CD4-positive, alpha-beta T cell treated with Interleukin-12 subunit alpha and Interleukin-12 subunit beta, for 1 hour (primary cell): ENCODE results near the gene FOXC1.

Experiments used
- DNase-seq: peaks from one replicate; pipeline ENCODE4 v3.0.0-alpha.2; 2020

The FOXC1 gene

GRCh38 chr6:1609648-1610496 is at the start of gene FOXC1:
FOXC1 (plus strand) TSS chr6:1609915; CDS start chr6:1610446, 531 bp downstream.
- DNase-seq, result peak; percentile 34

DNA sequence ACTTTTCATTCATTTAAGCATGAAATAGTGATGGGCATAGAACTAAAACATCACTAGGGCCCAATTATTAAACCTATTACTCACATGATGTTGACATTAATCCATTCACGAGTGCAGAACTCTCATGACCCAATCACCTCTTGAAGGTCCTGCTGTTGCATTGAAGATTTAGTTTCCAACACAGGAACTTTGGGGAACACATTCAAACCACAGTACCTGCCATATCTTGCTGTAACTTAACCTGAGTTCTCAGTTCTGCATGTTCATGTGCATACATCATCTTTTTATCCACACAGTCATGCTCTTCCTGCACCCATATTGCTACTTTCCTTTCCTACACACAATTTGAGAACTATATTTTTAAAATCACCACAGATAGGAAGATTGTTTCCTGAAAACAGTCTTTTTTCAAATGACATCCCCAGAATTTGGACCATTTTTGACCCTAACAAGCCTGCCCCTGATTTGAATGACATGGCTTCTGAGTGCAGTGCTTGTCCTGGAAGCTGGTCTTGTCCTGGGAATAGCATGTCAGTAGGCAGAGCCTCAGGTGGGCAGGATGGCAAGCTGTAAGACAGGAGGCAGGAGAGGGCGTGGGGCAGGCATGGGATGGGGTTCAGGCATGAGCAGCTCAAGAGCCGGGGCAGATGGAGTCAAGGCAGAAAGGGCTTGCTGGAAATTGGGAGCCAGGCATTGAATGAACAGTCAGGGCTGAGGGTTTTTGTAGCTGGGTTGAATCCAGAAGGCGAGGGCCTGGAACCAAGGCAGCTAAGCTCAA is 49.2 kb upstream of the FOXC1 start:
- DNase-seq, result no peak

DNA sequence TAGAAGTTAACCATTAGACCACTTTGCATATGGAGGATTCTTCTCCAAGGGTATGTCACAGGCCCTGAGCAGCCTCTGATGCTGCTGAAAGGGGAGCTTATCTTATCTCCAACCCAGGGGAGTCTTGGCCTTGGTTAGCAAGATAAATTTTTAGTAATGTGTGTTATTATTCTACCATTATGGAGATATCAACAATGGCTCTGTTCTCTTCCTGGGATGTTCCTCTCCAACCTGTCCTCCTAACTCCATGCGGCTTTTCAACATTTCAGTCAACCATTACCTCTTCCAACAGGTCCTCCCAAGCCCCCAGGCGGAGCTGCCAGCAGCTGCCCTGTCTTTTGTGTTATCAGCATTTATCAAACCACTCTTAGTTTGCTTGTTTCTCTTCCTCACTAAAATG is 48.4 kb upstream of the FOXC1 start:
- DNase-seq, result no peak

DNA sequence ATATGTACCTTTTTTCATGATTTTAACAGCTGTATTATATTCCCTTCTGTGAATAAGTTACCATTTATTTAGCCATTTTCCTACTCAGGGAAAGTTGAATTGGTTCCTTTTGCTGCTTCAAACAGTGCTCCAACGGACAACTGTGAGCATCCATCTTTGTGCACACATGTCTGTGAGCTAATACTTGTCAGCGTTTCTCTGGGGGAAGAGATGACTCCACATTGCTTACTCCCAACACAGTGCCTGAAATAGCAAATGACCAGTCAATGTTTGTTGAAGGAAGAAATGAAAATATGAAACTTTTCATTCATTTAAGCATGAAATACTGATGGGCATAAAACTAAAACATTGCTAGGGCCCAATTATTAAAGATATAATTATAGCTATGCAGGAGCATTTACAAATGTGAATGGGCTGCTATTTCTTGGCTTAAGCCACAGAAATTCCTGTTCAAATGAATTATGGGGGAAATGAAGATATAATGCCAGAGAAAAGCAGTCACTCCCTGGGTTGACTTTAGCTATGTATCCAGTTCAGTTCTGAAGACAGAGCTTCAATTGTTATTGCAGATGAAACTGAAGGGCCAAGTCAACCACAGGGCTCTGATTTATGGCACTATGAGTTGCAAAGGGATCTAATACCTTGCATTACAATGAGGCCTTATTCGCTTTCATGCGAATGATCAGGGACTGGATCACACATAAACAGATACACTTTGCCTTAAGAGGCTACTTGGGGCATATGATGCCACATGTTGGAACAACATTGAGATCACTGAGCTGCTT is 47.4 kb upstream of the FOXC1 start:
- DNase-seq, result no peak

DNA sequence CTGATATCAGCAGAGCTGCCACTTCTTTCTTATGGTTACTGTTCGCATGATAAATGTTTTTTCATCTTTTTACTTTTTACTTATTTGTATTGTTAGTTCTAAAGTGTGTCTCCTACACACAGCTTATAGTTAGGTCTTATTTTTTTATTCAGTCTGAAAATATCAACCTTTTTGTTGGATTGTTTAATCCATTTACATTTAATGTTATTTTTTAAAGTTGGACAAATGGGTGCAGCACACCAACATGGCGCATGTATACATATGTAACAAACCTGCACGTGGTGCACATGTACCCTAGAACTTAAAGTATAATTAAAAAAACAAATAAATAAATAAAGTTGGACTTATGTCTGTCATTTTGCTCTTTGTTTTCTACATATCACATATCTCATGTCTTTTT is 40.3 kb upstream of the FOXC1 start:
- DNase-seq, result no peak

DNA sequence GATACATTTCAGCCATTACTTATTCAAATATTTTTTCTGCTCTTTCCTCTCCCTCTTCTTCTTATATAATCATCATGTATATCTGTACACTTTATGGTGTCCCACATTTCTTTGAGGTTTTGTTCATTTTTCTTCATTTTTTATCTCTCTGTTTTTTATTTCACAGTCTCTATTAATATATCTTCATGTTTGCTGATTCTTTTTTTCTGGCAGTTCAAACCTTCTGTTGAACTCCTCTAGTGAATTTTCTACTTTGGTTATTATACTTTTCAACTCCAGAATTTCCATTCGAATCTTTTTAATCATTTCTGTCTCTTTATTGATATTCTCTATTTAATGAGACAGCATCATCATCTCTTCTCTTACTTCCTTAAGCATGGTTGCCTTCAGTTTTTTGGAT is 38.9 kb upstream of the FOXC1 start:
- no peak for DNase-seq

DNA sequence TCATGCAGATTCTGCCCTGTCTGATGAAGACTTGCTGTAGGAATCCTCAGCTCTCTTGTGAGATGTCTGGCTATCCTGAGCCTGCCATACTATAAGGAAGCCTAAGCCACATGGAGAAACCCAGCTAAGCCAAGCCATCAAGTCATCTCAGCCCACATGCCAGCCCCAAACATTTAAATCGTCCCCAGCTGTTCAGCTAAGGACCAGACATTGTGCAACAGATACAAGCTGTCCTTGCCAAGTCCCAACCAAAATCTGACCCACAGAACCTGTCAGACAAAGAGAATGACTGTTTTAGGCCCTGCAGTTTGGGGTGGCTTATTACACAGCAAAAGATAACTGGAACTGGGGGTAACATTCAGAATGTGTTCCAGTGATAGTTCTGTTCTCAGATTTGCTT is 36.8 kb upstream of the FOXC1 start:
- DNase-seq, result no peak

DNA sequence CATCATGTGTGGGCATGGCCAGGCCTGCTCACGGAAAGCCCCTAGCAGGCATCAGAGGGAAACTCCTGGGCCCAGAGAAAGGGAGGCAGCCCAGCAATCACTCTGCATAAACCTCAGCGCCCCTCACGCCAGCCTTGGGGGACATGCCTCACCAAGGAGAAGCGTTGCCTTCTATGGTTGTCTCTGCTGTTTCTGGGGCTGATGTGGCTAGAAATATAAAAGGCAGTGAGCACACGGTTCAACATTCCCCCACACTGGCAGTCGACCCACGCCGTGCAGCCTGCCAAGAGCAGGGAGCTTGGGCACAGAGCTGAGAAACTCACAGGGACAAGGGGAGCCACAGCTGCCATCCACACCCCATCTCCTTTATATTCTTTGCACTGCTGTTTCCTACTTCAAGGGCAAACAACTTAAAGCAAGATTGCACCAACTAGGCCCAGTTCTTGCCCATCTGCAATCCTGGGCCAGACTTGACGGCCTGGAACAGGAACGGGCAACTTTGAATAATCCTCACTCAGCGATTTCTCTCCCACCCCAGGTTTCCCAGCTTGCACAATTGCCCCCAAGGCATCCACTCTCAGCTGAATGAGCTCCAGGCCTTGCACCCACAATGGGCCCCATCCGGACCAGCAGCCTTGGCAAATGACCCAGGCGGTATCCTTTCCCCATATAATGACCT is 35.5 kb upstream of the FOXC1 start:
- no peak for DNase-seq

GRCh38 chr6:1574890-1575209 is 34.9 kb upstream of the FOXC1 start:
- DNase-seq, result no peak

GRCh38 chr6:1575210-1576041 is 34.3 kb upstream of the FOXC1 start:
- DNase-seq, result no peak

- DNase-seq, result no peak
These were observed 33.5 kb upstream of the FOXC1 start for GRCh38 chr6:1576166-1576565.

GRCh38 chr6:1576711-1577110 is 33.0 kb upstream of the FOXC1 start:
- DNase-seq, result no peak

GRCh38 chr6:1577146-1577680 is 32.5 kb upstream of the FOXC1 start:
- no peak for DNase-seq

DNA sequence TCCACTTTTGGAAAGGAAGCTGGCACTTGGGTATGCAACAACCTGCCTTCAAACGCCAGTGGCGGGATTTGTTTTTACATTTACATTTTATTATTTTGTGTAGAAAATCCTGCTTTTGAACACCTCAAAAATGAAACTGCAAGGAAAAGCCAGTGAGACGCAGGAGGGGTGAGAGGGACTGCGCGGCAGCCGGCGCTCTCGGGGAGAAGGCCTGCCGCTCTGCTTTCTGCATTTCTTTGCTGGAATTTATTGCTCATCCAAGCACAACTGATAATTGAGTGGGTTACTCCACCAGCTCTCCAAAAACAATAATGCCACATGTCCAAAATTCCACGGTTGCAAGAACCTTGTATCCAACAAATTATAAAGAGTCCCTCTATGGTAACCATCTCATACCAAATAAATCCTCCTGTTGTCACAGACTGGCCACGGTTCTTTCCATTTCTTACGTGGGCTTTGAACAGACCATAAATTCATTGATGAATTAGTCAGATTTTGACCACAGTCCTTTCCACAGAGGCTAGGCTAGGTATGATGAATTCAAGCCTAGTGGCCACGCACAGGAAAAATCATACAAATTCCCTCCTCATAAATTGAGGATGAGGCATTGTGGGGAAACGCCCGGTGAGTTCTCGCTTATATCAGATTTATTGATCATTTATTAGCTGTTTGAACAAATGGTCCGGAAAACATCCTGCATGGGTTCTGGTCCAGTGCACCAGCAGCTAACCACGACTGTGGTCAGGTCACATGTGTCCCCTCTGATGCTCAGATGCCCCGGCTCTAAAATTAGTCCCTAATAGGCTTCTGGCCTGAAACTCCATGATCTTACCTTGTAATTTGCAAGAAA is 31.6 kb upstream of the FOXC1 start:
- DNase-seq, result no peak

- no peak for DNase-seq
These were observed 30.6 kb upstream of the FOXC1 start for GRCh38 chr6:1579096-1579495.

- DNase-seq, result no peak
These were observed 29.6 kb upstream of the FOXC1 start for GRCh38 chr6:1580109-1580508.

DNA sequence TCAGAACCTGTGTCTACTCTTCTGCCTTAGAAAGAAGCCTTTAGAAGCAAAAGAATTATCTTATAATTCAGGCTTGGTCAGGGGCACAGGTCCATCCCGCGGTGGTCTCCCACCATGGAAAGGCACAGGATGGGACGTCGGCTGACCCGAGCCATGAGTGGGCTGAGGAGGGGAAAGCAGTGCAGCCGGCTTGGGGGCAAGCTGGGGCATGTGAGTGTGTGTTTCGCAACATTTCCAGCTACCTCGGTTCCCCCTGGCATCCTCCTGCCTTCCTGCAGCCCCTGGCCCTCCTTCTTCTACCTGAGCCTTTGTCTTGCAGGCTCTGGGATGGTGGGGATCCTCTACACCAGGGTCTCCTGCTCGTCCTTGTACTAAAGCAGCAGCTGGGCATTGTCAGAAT is 29.1 kb upstream of the FOXC1 start:
- no peak for DNase-seq

DNA sequence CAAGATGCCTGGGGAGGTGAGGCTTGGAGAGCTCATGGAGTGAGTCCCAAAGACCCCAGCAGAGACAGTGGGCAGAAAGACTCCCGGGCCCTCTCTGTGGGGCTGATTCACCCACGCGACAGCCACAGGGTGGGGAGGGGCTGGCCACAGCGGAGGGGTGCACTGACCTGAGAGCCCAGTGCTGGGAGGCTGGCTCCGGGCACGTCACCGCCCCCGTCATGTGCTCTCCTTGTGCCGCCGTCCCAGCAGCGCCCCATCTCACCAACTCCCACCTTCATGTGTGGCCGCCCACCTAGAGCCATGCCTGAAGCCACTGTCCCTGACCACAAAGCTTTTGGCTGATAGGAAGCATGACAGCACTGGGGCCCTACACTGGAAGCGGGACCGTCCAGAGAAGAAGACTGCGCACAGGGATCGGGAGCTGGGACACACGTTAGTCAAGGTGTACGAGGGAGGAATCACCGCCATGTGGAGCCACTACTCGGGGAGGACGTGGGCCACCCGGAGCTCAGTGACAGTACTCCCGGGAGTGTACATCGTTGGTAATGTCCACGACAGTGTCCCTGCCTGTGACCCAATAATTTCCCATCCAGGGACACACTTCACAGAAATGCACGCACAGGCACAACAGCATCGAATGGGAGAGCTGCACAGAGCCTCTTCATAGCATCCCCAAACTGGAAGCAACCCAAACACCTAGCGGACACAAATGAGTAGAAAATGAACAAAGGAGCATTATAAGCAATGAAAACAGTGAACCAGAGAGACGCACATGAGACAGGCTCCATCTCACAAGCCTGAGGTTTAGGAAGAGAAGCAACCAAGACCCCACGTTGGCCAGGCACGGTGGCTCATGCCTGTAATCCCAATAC is 28.4 kb upstream of the FOXC1 start:
- DNase-seq, result no peak

DNA sequence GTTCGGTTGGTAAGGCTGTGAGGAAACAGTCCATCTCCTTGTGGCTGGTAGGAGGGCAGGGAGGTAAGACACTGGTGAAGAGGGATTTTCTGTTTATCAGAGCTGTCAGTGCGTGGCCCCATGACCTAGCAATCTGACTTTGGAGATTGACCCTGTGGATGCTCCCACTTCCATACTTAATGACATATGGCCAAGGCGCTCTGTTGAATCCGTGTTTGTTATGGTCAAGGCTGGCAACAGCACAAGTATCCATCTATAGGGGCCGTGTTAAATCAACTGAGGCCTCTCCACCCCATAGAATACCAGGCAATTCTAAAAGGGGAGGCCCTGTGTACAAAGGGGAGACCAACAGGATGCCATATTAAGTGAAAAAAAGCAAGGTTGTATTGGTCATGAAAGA is 25.6 kb upstream of the FOXC1 start:
- DNase-seq, result no peak
